ENCODE results near the gene PIANP. TPM values are rescaled to one million over a fixed set of nuclear protein-coding genes. Genes with fewer than 3 reads are reported as not detected.
"Not testable (repeated sequence)": the region's sequence is repeated elsewhere in the genome, so short reads cannot be mapped to it uniquely, and the experiment has no call there.

The PIANP gene, protein sequence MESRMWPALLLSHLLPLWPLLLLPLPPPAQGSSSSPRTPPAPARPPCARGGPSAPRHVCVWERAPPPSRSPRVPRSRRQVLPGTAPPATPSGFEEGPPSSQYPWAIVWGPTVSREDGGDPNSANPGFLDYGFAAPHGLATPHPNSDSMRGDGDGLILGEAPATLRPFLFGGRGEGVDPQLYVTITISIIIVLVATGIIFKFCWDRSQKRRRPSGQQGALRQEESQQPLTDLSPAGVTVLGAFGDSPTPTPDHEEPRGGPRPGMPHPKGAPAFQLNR
- total RNA-seq, result not detected in 2 replicates

DNA sequence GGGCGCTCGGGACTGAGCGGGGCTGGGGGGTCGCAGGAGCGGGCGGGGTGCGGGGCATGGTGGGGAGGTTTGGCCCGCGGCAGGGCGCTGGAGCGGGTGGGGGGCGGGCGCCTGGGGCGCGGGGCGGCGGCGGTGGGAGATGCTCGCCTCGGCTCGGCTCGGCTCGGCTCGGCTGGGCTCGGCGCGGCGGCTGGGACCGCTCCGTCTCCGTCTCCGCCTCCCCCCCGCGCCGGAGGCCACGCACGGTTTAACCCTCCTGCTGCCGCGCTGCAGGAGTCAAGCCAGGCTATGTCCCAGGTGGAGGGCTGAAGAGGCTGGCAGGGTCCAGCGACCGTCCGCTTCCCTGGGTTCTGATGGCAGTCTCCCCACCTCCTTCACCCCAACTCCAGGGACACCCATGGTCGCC is at the start of gene PIANP:
Gene PIANP (minus strand): TSS at position 170 of the 406 bp plus-strand sequence. CDS start 2,754 bp downstream, outside the sequence.
- DNase-seq (ENCODE audit: low read depth in 2 of 2), result peak in 1 of 2 donors; percentile 33

DNA sequence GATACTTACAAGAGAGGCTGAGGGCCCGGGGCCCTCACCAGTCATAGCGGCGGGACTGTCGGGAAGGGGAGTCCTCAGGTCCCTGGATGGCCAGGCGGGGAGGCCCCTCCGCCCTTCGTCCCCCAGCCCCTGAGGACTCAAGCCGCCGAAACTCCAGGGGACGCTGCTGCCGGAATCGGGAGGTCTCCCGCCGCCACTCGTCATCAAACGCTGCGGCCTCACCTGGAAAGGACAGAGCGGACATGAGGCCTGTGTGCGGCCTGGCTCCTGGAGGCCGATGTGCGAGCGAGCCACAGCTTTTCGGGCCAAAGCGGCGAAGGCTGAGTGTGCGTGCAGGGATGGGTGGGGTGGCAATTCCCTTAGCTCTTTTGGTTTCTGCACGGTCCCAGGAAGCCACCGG is 48.1 kb upstream of the PIANP start:
- no peak for DNase-seq (ENCODE audit: low read depth in 2 of 2)

DNA sequence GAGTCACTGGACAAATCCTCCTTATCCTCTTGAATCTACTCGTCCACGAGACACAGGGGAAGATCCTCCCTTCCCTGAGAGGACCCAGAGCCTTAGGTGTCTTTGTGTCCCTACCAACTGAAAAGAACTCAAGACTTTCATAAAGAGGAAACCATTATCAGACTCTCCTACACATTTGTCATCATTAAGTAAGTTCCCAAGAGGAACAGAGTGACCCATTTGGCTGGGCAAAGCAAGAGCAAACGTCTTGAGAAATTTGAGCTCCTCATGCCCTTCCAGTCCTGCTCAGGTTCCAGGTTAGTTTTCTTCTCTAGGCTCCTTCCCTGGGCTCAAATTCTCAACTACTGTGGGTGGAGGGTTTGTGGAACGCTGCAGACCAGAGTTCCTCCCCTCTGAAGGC is 46.6 kb upstream of the PIANP start:
- no peak for DNase-seq (ENCODE audit: low read depth in 2 of 2)

DNA sequence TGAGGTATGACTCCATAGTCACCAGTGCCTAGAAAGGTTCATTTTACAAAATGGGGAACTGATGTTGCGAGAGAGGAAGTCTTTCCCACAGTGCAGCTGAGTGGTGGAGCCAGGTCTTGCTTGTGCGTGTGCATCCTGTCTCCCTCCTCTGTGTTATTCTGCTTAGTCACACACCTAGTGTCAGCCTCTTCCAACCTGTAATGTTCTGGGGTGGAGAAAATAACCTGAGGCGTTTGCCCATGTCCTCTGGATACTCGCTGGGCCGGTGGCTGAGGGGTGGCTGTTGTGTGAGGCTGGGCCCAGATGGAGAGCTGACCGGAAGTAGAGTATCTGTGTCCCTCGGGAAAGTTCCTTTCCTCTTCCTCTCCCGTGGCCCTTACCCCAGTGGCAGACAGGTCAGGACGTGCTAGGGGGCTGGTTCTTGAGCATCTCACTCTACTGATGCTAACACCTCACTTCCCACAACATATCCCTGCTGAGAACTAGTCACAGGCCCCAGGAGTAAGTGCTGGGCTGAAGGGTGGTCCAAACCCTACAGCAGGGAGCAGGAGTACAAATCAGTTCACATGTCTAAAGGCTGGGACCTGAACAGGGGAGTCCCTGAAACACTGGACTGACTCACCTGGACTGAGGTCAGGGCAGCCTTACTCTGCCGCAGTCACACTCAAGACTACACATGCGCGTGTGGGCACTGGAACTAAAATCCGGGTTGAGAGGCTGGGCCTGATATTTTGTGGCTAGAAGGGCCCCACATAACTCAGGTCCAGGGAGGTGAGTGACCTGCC is 45.3 kb upstream of the PIANP start:
- no peak for DNase-seq (ENCODE audit: low read depth in 2 of 2)

DNA sequence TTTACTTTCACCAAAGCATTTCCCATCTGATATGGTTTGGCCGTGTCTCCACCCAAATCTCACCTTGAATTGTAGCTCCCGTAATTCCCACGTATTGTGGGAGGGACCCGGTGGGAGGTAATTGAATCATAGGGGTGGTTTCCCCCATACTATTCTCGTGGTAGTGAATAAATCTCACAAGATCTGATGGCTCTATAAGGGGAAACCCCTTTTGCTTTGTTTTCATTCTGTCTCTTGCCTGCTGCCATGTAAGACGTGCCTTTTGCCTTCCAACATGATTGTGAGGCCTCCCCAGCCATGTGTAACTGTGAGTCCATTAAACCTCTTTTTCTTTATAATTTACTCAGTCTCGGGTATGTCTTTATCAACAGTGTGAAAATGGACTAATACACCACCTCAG is 42.7 kb upstream of the PIANP start:
- DNase-seq (ENCODE audit: low read depth in 2 of 2), result not testable (repeated sequence)

DNA sequence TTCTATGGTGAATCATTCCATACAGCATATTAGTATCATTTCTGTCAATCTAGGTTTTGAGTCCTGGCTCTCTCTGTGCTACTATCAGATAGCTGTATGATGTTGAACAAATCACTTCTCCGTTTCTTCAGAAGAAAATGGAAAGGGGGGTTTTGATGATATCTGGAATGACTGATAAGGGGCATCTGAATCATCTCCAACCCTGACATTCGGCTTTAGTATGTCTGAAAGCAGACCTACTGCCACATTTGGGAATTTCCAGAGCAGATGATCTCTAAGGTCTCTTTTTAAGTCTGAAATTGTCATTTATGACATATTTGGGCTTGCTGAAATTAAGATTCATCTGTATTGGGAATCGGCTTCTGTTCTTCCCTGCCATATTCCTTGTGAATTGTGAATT is 42.2 kb upstream of the PIANP start:
- DNase-seq (ENCODE audit: low read depth in 2 of 2), result no peak

DNA sequence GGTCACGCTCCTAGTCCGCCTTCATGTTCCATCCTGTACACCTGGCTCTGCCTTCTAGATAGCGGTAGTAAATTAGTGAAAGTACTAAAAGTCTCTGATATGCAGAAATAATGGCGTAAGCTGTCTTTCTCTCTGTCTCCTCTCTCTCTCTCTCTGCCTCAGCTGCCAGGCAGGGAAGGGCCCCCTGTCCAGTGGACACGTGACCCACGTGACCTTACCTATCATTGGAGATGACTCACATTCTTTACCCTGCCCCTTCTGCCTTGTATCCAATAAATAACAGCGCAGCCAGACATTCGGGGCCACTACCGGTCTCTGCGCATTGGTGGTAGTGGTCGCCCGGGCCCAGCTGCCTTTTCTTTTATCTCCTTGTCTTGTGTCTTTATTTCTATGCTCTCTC is 41.5 kb upstream of the PIANP start:
- DNase-seq (ENCODE audit: low read depth in 2 of 2), result not testable (repeated sequence)

DNA sequence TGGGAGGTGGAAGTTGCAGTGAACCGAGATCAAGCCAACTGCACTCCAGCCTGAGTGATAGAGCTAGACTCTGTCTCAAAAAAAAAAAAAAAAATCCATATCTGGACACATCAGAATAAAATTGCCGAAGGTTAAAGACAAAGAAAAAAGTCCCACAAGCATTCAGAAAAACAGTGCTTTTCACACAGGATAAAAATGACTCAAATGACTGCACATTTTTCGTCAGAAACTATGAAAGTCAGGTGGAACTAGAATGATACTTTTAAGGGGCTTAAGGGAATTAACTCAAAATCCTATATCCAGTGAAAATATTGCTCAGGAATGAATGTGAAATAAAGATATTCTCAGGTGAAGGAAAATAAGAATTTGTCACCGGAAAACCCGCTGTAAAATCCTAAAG is 36.1 kb upstream of the PIANP start:
- no peak for DNase-seq (ENCODE audit: low read depth in 2 of 2)

DNA sequence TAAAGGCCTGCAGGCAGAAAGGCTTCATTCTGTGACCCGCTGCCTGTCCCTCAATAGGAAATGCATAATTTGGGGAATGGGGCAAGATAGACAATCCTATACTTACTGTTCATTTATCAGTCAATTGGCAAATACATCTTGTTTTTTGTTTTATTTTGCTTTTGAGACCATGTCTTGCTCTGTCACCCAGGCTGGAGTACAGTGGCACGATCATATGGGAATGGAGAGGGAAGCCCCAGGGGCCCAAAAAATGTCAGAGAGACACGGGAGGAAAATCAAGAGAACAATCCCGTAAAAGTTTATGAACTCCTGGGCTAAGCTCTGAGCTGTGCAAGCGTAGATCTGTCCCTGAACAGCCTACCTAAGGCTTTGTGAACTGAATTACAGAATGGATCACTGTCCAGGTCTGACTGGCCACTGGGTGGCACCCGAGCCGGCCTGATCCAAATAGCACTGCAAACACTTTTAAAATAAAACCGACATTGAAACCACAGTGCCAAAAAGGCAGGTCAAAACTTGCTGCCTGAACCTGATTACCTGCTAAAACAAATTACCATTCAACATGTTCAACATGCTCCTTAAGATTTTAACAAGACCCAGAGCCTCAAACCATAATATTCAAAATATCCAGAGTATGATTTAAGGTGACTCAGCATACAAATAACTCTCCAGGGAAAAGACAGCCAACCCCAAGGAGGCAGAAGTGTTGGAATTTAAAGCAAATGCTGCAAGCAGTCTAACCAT is 35.0 kb upstream of the PIANP start:
- peak; percentile 55 to 61 for DNase-seq (ENCODE audit: low read depth in 2 of 2)

DNA sequence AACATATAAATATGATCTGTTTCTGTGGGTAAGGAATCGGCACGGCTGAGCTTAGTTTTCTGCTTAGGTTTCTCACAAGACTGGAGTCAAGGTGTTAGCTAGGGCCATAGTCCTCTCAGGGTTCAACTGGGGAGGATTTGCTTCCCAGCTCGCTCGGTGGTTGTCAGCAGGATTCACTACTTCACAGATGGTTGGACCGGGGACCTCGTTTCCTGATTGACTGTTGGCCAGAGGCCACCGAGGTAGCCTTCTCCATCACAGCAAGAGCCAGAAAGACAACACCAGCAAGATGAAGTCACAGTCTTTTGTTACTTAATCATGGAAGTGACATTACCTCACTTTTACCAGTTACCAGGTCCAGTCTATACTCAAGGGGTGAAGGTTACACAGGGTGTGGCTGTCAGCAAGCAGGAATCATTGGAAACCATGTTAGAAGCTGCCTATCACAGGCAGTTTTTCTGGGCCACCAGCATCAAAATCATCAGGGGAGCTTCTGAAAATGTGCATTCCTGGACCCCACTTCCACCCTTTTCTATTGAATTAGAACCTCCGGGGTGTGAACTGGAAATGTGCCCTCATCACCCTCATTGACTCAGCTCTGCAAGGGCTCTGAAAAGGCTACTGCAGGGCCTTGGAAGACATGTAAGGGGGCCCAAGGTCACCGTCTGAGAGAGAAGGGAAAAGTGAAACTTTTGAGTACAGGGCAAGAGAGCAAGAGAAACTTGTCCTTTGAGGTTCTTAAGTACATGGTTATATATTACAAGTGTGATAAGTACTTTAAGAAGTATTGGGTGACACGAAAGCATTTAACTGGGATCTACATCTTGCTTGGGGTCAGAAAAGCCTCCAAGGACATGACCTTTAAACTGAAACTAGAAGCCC is 34.1 kb upstream of the PIANP start:
- DNase-seq (ENCODE audit: low read depth in 2 of 2), result peak in 1 of 2 donors; percentile 28

DNA sequence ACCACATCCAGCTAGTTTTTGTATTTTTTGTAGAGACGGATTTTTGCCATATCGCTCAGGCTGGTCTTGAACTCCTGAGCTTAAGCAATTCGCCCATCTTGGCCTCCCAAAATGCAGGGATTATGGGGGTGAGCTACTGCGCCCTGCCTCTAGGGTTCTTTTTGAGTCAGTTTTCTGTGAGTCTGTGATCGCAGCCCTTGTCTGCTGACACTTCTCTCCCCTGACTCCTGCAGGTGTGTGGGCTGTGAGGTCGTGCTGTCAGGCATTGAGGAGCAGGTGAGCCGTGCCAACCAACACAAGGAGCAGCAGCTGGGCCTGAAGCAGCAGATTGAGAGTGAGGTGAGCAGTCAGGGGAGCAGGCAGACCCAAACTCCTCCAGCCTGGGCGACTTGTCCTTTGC is 29.6 kb upstream of the PIANP start:
- DNase-seq (ENCODE audit: low read depth in 2 of 2), result no peak

DNA sequence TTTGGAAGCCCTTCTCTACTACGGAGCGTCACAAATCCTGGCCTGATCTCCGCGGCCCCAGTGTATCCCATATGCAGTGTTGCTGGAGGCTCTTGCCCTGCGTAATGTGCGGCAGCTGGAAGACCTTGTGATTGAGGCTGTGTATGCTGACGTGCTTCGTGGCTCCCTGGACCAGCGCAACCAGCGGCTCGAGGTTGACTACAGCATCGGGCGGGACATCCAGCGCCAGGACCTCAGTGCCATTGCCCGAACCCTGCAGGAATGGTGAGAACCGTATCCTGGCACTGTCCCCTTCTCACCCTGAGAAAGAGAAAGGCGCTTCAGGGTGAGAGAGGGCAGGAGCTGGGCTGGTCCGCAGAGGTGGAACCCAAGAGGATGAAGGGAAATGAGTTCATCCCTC is 28.6 kb upstream of the PIANP start:
- DNase-seq (ENCODE audit: low read depth in 2 of 2), result no peak

DNA sequence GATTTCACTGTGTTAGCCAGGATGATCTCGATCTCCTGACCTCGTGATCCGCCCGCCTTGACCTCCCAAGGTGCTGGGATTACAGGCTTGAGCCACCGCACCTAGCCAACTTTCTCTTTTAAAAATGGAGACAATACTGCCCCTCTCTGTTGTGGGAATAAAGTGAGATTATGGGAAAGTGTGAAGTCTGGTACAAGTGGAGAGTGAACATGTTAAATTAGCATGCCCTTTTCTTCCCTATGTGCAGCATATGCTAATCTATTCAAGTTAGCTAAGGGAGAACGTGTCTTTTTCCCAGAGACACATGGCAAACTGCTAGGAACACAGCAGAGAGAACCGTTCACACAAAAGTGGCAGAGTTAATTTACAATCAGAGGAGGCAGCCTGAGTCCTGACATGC is 24.7 kb upstream of the PIANP start:
- DNase-seq (ENCODE audit: low read depth in 2 of 2), result no peak

DNA sequence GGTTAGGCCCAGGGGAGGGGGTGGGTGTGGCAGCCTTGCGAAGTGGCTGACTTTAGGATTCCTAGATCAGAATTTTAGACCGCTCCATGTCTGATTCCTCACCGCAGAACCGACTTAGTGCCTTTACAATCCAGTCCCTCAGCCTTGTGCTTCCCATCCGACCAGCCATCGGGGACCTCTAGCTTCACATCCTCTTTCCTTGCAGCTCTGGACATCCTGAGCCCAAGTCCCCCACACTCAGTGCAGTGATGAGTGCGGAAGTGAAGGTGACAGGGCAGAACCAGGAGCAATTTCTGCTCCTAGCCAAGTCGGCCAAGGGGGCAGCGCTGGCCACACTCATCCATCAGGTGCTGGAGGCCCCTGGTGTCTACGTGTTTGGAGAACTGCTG is 23.8 kb upstream of the PIANP start:
- DNase-seq (ENCODE audit: low read depth in 2 of 2), result peak in 1 of 2 donors; percentile 31

DNA sequence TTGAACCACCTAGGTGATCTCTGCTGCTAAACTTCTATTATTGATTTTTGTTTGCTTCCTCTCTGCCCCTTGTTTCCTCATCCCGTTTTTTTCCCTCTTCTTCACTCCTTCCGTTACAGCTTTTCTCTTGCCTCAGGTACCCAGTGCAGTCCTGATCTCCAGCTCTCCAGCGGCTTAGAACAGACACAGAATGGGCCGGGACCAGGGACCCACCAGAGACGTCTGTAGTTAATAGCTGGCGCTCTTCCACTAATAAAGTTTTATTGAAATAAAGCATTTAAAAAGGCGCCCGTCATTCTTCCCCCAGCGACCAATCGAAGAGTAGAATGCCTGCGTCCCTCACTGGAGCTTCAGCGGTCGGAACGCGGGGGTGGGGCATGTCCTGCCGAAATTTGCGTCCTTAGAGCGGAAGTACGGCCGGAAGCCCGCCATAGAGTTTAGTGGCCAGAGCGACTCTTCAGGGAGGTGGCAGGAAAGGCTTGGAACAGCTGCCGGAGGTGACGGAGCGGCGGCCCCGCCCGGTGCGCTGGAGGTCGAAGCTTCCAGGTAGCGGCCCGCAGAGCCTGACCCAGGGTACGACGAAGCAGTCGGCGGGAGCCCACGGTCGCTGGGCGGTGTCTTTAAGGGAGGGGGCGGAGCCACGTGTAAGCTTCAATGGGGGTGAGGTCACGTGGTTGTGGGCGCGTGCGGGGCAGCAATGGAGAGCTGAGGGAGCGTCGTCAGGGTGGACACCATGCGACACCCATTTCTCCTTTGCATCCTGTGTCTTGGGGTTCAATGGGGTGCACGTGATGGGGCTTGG is 23.2 kb upstream of the PIANP start, which contains the start of gene COPS7A:
Gene COPS7A (plus strand): TSS at position 440 of the 802 bp plus-strand sequence. CDS start 611 bp downstream, outside the sequence.
- peak; percentile 97 to 98 for DNase-seq (ENCODE audit: low read depth in 2 of 2)

DNA sequence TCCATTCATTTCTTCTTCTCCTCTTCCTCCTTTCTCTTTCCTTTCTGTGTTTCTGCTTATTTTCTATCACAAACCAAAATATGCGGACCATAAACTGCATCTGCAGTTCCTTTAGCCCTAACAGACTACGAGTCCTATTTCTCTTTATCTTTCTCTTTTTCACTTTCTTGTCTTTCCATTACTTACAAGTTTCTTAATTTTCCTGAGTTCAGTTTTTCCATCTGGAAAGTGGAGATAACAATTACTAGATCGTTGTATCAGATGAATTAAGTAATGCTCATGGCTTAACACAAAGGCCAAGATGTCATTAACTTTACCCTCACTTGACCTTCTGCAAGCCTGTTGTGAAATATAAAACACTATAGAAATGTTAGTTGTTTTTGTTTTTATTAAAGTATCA is 22.2 kb upstream of the PIANP start:
- DNase-seq (ENCODE audit: low read depth in 2 of 2), result no peak

DNA sequence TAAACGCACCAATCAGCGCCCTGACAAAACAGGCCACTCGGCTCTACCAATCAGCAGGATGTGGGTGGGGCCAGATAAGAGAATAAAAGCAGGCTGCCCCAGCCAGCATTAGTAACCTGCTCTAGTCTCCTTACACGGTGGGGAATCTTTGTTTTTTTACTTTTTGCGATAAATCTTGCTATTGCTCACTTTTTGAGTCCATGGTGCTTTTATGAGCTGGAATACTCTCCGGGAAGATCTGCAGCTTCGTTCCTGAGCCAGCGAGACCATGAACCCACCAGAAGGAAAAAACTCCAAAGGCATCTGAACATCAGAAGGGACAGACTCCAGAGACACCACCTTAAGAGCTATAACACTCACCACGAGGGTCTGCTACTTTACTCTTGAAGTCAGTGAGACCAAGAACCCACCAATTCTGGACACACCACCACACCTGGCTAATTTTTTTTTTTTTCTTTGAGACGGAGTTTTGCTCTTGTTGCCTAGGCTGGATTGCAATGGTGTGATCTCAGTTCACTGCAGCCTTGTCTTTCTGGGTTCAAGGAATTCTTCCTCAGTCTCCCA is 16.3 kb upstream of the PIANP start:
- no peak for DNase-seq (ENCODE audit: low read depth in 2 of 2)

DNA sequence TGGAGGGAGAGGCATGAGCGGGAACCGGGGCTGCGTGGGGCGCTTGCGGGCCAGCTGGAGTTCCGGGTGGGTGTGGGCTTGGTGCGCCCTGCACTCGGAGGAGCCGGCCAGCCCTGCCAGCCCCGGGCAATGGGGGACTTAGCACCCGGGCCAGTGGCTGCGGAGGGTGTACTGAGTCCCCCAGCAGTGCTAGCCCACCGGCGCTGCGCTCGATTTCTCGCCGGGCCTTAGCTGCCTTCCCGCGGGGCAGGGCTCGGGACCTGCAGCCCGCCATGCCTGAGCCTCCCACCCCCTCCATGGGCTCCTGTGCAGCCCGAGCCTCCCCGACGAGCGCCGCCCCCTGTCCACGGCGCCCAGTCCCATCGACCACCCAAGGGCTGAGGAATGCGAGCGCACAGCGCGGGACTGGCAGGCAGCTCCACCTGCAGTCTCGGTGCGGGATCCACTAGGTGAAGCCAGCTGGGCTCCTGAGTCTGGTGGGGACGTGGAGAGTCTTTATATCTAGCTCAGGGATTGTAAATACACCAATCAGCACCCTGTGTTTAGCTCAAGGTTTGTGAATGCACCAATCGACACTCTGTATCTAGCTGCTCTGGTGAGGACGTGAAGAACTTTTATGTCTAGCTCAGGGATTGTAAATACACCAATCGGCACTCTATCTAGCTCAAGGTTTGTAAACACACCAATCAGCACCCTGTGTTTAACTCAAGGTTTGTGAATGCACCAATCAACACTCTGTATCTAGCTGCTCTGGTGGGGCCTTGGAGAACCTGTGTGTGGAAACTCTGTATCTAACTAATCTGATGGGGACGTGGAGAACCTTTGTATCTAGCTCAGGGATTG is 15.6 kb upstream of the PIANP start:
- not testable (repeated sequence) for DNase-seq (ENCODE audit: low read depth in 2 of 2)

DNA sequence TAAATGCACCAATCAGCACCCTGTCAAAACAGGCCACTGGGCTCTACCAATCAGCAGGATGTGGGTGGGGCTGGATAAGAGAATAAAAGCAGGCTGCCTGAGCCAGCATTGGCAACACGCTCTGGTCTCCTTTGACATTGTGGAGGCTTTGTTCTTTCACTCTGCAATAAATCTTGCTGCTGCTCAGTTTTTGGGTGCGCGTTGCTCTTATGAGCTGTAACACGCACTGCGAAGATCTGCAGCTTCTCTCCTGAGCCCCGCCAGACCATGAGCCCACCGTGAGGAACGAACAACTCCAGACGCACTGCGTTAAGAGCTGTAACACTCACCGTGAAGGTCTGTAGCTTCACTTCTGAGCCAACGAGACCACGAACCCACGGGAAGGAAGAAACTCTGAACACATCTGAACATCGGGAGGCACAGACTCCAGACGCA is 8.4 kb upstream of the PIANP start:
- DNase-seq (ENCODE audit: low read depth in 2 of 2), result no peak

Measured in dermis microvascular lymphatic vessel endothelial cell (primary cell).